ENCODE results near the gene RBM3. TPM values are rescaled to one million over a fixed set of nuclear protein-coding genes. Genes with fewer than 3 reads are reported as not detected.

RBM3 gene
- total and polyA plus RNA-seq, 10 of the 15 experiments (the other 5 are each of a cell fraction or from before 2014, with no cell fraction given): 170 to 467 (median 259) TPM

- no peak overlapping the region for H2AFZ ChIP-seq (ENCODE audit: control insufficient read depth, low read depth, low read length)
- no peak overlapping the region for H3K9ac ChIP-seq (ENCODE audit: control insufficient read depth, insufficient read depth, low read length)
- no peaks in the 10 kb centered on the region for H3K4me1 ChIP-seq (ENCODE audit: control insufficient read depth, insufficient read depth, low read length)
- ChIA-PET POLR2A (no interaction called here), SMC1A (ENCODE audit: uncharacterized antibody, unreplicated experiment) (no interaction called here), CTCF (no interaction called here), RAD21 (ENCODE audit: unreplicated experiment) (no interaction called here)
- no peak for ATAC-seq
- no peak for DNase-seq (ENCODE audit: low read depth, low spot score)
- TF ChIP-seq MEF2A (IDR thresholded peaks at IDR 0.05; ENCODE audit: insufficient read depth, low read depth, low read length) (no peak), BHLHE40 (IDR thresholded peaks at IDR 0.05; ENCODE audit: borderline replicate concordance in 1 of 2, low read depth in 2 of 2, low read length in 1 of 2) (no peak), TCF3 (IDR thresholded peaks at IDR 0.05; ENCODE audit: borderline replicate concordance, insufficient read depth, low read depth, low read length) (no peak), ZNF687 (IDR thresholded peaks at IDR 0.05) (no peak), JUNB (IDR thresholded peaks at IDR 0.05) (no peak)
- in situ Hi-C loops (cut with MboI): no loop called here
- no peak overlapping the region for H3K4me2 ChIP-seq (ENCODE audit: control insufficient read depth, insufficient read depth)
- BruUV-seq (replicated peaks): no TSS peak
- H3K27ac ChIP-seq (ENCODE audit: control insufficient read depth, insufficient read depth): no peak overlapping the region
- H3K4me3 ChIP-seq: no peak overlapping the region
- no peaks in the 10 kb centered on the region for H3K79me2 ChIP-seq (ENCODE audit: control insufficient read depth, insufficient read depth, low read length)
- no peaks in the 10 kb centered on the region for H4K20me1 ChIP-seq (ENCODE audit: control insufficient read depth, insufficient read depth)
- FAIRE-seq: no peak
- WGBS (ENCODE audit: insufficient coverage, insufficient replicate concordance, low lambda C conversion rate, missing lambda C conversion rate): 16% methylated on average over 4 of the region's 4 CpGs
- H3K36me3 ChIP-seq (ENCODE audit: control insufficient read depth in 2 of 2, insufficient read depth in 2 of 2, low read length in 1 of 2): peaks cover 0 to 5% of the 10 kb centered on the region in 2 experiments; a peak in 2 of 4 replicates
- intact Hi-C loops (cut with micrococcal nuclease; ENCODE audit: unreplicated experiment): no loop called here
- H3K9me3 ChIP-seq (replicated peaks; ENCODE audit: control insufficient read depth, insufficient read depth, low read length): no peaks in the 10 kb centered on the region
- H3K27me3 ChIP-seq (replicated peaks in 1 of 2; ENCODE audit: control insufficient read depth in 2 of 2, insufficient read depth in 2 of 2, low read length in 1 of 2): no peaks in the 10 kb centered on the region
Observed at GRCh38 chrX:48558271-48558670, 16.0 kb upstream of the RBM3 start.
